Measurements from ENCODE around the gene TMEM238.

- no peak for TF ChIP-seq CTCF (IDR thresholded peaks at IDR 0.05)
- TF ChIP-seq POLR2A (IDR thresholded peaks at IDR 0.05): no peak
Measured at GRCh38 chr19:55341171-55341588, 42.9 kb downstream of the TMEM238 start.
